ENCODE results near the gene ENTHD1.

ENTHD1 gene

DNA sequence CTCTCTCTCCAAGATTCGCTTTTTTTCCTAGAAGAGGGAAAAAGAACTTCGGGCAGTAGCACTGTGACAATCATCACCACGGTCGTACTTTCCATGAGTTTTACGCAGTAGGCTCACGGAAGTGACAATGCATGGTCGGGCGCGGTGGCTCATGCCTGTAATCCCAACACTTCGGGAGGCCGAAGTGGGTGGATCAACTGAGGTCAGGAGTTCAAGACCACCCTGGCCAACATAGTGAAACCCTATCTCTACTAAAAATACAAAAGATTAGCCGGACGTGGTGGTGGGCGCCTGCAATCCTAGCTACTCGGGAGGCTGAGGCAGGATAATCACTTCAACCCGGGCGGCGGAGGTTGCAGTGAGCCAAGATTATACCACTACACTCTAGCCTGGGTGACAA lies 30.7 kb upstream of the ENTHD1 start:
- H3K4me1 ChIP-seq (ENCODE audit: control insufficient read depth, insufficient read depth, low read length, unreplicated experiment) = no peaks in the 10 kb centered on the region
- H3K27me3 ChIP-seq (ENCODE audit: insufficient read depth, low read length) = peaks cover 88% of the 10 kb centered on the region
- no peaks in the 10 kb centered on the region for H3K36me3 ChIP-seq (ENCODE audit: insufficient read depth, low read length)
- H3K4me3 ChIP-seq (ENCODE audit: low read depth, low read length) = no peak overlapping the region
- H3K79me2 ChIP-seq (ENCODE audit: control insufficient read depth, insufficient read depth, low read length, unreplicated experiment) = no peaks in the 10 kb centered on the region
- no peak overlapping the region for H3K27ac ChIP-seq (ENCODE audit: low read depth, low read length)
- no peak overlapping the region for H2AFZ ChIP-seq (ENCODE audit: low read length, unreplicated experiment)

DNA sequence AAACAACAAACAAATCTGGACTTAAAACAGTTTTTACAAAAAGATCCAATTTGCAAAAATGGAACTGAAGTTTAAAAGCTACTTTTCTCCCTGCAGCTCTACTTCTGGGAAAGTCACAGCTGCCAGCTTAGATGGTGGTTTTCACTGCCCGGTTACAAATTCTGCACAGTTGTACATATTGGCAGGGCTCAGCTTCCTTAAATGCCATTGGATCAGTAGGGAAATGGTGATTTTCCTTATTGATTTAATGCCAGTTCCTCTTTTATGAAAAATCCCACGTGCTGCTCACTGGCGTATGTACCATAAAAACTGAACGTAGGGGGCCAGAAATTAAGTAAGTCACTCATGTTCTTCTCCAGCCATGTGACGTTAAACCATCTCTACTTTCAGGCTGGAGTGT lies 30.1 kb upstream of the ENTHD1 start:
- Histone ChIP-seq H3K36me3 (ENCODE audit: insufficient read depth, low read length) (no peaks in the 10 kb centered on the region), H3K79me2 (ENCODE audit: control insufficient read depth, insufficient read depth, low read length, unreplicated experiment) (no peaks in the 10 kb centered on the region), H3K27ac (ENCODE audit: low read depth, low read length) (no peak overlapping the region), H3K4me1 (ENCODE audit: control insufficient read depth, insufficient read depth, low read length, unreplicated experiment) (no peaks in the 10 kb centered on the region), H2AFZ (ENCODE audit: low read length, unreplicated experiment) (no peak overlapping the region), H3K4me3 (ENCODE audit: low read depth, low read length) (no peak overlapping the region), H3K27me3 (ENCODE audit: insufficient read depth, low read length) (peaks cover 87% of the 10 kb centered on the region)

DNA sequence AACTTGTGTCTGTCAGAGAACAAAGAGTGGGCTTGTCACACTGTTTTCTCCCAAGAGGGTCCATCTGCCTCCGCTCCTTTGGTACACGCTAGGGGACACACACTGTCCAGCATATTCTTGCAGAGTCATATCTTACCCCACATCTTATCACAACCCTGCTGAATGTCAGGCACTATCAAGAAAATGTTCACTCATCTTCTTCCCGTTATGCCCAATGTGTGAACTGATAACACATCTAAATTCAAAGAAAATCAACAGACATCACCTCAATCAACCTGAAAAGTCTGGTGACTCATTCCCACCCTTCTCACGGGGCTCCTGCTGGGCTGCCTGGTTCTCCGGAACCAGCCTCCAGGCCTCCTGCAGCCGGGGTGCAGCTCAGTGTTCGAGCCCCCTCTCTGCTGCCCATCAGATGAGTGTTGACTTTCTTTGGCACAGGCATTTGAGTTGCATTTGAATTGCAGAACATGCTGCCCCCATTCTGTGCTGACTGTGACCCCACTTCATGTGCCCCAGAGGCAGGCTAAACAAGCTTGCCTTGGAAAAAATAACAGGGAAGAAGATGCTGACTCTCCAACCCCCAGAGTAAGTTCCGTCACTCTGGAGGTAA lies 26.7 kb upstream of the ENTHD1 start:
- no peak overlapping the region for H3K27ac ChIP-seq (ENCODE audit: low read depth, low read length)

DNA sequence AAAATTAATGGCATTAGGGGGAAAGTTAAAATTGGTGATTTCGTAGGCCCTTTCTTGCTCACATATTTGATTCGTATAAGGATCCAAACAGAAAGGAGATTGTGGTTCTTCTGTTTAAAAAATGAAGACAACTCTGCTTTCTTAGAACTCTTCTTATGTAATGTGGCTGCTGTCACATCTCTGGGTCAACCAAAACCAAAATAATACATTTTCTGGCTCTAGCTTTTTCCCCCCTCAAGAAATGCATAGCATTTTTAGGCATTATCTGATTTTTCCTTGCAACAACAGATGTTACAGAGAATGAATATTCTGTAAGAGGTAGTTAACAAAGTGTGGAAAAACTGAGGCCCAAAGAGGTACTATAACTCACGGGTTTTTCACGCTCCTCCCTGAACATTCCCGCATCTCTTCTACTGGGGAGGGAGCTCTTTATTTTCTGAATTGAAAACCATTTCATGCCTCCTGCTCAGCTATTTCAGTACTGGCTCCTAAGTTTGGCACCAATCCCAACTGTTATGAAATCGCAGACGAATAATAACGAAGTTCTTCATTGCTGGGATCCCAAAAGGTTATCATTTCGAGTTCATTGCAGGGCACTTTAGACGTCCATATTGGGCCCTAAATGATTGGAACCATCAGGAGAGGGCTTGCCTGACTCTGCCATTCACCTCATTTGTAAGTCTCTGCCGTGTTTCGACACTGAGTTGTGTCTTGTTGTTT lies 24.4 kb upstream of the ENTHD1 start:
- H2AFZ ChIP-seq (ENCODE audit: low read length, unreplicated experiment) = no peak overlapping the region
- no peak overlapping the region for H3K27ac ChIP-seq (ENCODE audit: low read depth, low read length)
- H3K36me3 ChIP-seq (ENCODE audit: insufficient read depth, low read length) = no peaks in the 10 kb centered on the region
- H3K27me3 ChIP-seq (ENCODE audit: insufficient read depth, low read length) = peaks cover 79% of the 10 kb centered on the region
- no peaks in the 10 kb centered on the region for H3K4me1 ChIP-seq (ENCODE audit: control insufficient read depth, insufficient read depth, low read length, unreplicated experiment)
- H3K4me3 ChIP-seq (ENCODE audit: low read depth, low read length) = no peak overlapping the region
- no peaks in the 10 kb centered on the region for H3K79me2 ChIP-seq (ENCODE audit: control insufficient read depth, insufficient read depth, low read length, unreplicated experiment)

More for the DNA sequence above, 26.7 kb upstream of the ENTHD1 start:
- Histone ChIP-seq H3K27me3 (ENCODE audit: insufficient read depth, low read length) (peaks cover 87% of the 10 kb centered on the region), H3K36me3 (ENCODE audit: insufficient read depth, low read length) (no peaks in the 10 kb centered on the region), H3K4me3 (ENCODE audit: low read depth, low read length) (no peak overlapping the region), H2AFZ (ENCODE audit: low read length, unreplicated experiment) (no peak overlapping the region), H3K4me1 (ENCODE audit: control insufficient read depth, insufficient read depth, low read length, unreplicated experiment) (no peaks in the 10 kb centered on the region), H3K79me2 (ENCODE audit: control insufficient read depth, insufficient read depth, low read length, unreplicated experiment) (no peaks in the 10 kb centered on the region)

DNA sequence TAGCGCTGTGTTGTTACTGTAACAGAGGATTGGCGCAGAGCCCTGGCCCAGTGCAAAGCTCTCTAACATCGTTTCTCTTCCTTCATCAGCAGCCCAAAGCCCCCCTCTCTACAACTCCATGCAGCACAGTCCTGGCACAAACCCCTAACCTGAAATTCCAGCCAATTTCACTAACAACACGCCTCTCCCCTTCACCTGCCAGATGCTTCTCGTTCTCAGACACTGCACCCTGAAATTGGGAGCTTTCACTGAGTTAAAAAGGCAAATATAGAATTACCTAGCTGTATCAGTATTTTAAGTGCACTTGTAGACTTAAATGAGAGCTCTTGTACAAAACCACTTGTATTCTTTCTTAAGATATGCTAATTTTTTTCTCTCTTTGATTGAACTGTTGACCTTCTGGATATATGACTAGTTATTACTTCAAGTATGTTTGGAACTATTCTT lies 23.7 kb upstream of the ENTHD1 start:
- Histone ChIP-seq H3K27ac (ENCODE audit: low read depth, low read length) (no peak overlapping the region), H2AFZ (ENCODE audit: low read length, unreplicated experiment) (no peak overlapping the region), H3K27me3 (ENCODE audit: insufficient read depth, low read length) (peaks cover 78% of the 10 kb centered on the region), H3K36me3 (ENCODE audit: insufficient read depth, low read length) (no peaks in the 10 kb centered on the region), H3K4me1 (ENCODE audit: control insufficient read depth, insufficient read depth, low read length, unreplicated experiment) (no peaks in the 10 kb centered on the region), H3K4me3 (ENCODE audit: low read depth, low read length) (no peak overlapping the region), H3K79me2 (ENCODE audit: control insufficient read depth, insufficient read depth, low read length, unreplicated experiment) (no peaks in the 10 kb centered on the region)

DNA sequence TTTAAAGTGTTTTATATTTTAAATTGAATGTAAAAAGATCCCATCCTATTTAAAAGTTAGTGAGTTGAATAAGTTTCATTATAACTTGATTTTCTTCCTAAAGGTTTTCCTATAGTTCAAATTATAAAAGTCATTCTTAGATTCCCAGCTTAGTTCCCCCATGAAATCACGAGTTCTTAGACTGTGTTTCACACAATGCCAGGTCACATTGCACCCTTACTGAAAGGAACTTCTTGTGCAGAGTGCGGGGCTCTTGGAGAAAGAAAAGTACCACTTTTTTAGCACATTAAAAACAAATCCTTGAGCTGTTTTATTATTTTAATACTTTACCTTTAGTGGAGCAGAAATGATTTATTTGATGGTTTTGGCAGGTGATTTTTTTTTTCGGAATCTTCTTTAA lies 22.9 kb upstream of the ENTHD1 start:
- H3K79me2 ChIP-seq (ENCODE audit: control insufficient read depth, insufficient read depth, low read length, unreplicated experiment) = no peaks in the 10 kb centered on the region
- peaks cover 74% of the 10 kb centered on the region for H3K27me3 ChIP-seq (ENCODE audit: insufficient read depth, low read length)
- H2AFZ ChIP-seq (ENCODE audit: low read length, unreplicated experiment) = no peak overlapping the region
- no peak overlapping the region for H3K27ac ChIP-seq (ENCODE audit: low read depth, low read length)
- H3K4me3 ChIP-seq (ENCODE audit: low read depth, low read length) = no peak overlapping the region
- H3K4me1 ChIP-seq (ENCODE audit: control insufficient read depth, insufficient read depth, low read length, unreplicated experiment) = no peaks in the 10 kb centered on the region
- no peaks in the 10 kb centered on the region for H3K36me3 ChIP-seq (ENCODE audit: insufficient read depth, low read length)

DNA sequence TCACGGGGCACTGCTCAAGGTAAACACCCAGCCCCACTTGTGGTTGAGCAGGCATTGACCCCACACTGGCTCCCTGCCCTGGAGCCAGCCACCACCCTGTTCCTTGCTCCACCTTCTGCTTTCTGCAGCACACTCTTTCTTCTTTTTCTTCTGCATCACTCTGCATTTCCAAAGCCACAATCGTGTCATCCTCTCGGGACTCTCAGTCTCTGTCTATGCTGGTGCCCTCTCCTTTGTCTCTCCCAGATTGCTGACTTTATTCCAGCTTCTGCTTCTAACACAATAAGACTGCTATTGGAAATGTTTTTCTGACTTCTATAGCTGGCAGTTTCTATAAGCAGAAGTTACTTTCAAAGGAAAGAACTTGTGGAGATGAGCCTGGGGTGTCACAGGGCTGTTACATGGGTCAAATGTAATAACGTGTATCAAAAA lies 21.8 kb upstream of the ENTHD1 start:
- no peaks in the 10 kb centered on the region for H3K4me1 ChIP-seq (ENCODE audit: control insufficient read depth, insufficient read depth, low read length, unreplicated experiment)
- H3K4me3 ChIP-seq (ENCODE audit: low read depth, low read length) = no peak overlapping the region
- no peak overlapping the region for H2AFZ ChIP-seq (ENCODE audit: low read length, unreplicated experiment)
- H3K27ac ChIP-seq (ENCODE audit: low read depth, low read length) = no peak overlapping the region
- peaks cover 63% of the 10 kb centered on the region for H3K27me3 ChIP-seq (ENCODE audit: insufficient read depth, low read length)
- no peaks in the 10 kb centered on the region for H3K79me2 ChIP-seq (ENCODE audit: control insufficient read depth, insufficient read depth, low read length, unreplicated experiment)
- H3K36me3 ChIP-seq (ENCODE audit: insufficient read depth, low read length) = no peaks in the 10 kb centered on the region

DNA sequence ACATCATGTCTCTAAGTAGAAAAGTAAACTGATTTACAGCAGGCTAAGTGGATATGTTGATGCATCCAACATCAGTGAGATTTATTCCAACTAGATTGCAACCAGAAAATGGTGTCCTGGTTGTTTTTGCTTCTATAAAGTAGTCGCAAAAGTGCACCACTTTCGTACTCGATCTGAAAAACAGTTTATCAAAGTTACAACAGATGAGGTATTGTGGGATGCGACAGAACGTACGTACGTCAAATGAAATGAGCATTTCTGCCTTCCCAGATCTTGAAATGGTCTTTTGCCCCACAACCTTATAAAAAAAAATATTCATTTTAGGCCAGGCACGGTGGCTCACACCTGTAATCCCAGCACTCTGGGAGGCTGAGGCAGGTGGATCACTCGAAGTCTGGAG lies 21.0 kb upstream of the ENTHD1 start:
- no peak overlapping the region for H3K4me3 ChIP-seq (ENCODE audit: low read depth, low read length)
- H3K36me3 ChIP-seq (ENCODE audit: insufficient read depth, low read length) = no peaks in the 10 kb centered on the region
- no peaks in the 10 kb centered on the region for H3K79me2 ChIP-seq (ENCODE audit: control insufficient read depth, insufficient read depth, low read length, unreplicated experiment)
- no peaks in the 10 kb centered on the region for H3K4me1 ChIP-seq (ENCODE audit: control insufficient read depth, insufficient read depth, low read length, unreplicated experiment)
- H3K27ac ChIP-seq (ENCODE audit: low read depth, low read length) = no peak overlapping the region
- peaks cover 57% of the 10 kb centered on the region for H3K27me3 ChIP-seq (ENCODE audit: insufficient read depth, low read length)
- H2AFZ ChIP-seq (ENCODE audit: low read length, unreplicated experiment) = no peak overlapping the region

DNA sequence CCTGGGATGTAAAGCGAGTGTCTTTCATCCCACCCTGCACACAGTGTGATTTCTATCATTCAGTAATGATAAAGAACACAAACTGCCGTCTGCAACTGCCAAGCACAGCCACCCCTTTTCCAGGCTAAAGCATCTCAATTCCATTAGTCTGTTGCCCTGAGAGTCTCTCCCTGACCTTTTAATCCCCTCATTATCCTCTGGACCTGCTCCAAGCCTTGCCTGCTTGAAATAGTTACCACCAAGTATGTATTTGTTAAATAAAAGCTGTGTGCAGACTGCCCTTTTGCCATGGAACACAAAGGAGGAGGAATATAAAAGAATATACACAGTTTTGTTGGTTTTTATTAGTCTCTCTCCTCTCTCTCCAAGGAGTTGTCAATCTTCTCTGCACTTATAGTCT lies 20.3 kb upstream of the ENTHD1 start:
- no peaks in the 10 kb centered on the region for H3K79me2 ChIP-seq (ENCODE audit: control insufficient read depth, insufficient read depth, low read length, unreplicated experiment)
- H3K27me3 ChIP-seq (ENCODE audit: insufficient read depth, low read length) = peaks cover 51% of the 10 kb centered on the region
- H3K36me3 ChIP-seq (ENCODE audit: insufficient read depth, low read length) = no peaks in the 10 kb centered on the region
- H3K27ac ChIP-seq (ENCODE audit: low read depth, low read length) = no peak overlapping the region
- H3K4me1 ChIP-seq (ENCODE audit: control insufficient read depth, insufficient read depth, low read length, unreplicated experiment) = no peaks in the 10 kb centered on the region
- no peak overlapping the region for H2AFZ ChIP-seq (ENCODE audit: low read length, unreplicated experiment)
- no peak overlapping the region for H3K4me3 ChIP-seq (ENCODE audit: low read depth, low read length)

DNA sequence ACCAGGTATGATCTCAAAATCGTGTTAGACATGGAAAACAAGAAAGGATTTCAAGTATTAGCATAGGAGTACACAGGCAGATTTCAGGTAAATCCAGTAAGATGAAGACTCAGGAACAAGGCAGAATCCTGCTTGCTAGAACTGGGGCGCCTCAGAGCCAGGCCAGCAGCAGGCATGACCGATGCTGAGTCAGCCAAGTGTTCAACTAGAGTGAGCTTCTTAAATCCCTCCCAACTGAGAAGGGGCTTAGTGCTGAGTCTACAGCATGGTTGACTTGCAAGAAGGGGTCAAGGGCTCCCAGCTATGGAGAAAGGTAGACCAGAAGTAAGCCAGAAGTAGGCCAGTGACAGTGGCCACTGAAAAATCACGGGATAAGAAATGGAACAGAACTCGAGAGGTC lies 19.8 kb upstream of the ENTHD1 start:
- Histone ChIP-seq H3K4me1 (ENCODE audit: control insufficient read depth, insufficient read depth, low read length, unreplicated experiment) (no peaks in the 10 kb centered on the region), H3K79me2 (ENCODE audit: control insufficient read depth, insufficient read depth, low read length, unreplicated experiment) (no peaks in the 10 kb centered on the region), H3K36me3 (ENCODE audit: insufficient read depth, low read length) (no peaks in the 10 kb centered on the region), H2AFZ (ENCODE audit: low read length, unreplicated experiment) (no peak overlapping the region), H3K4me3 (ENCODE audit: low read depth, low read length) (no peak overlapping the region), H3K27me3 (ENCODE audit: insufficient read depth, low read length) (peaks cover 50% of the 10 kb centered on the region), H3K27ac (ENCODE audit: low read depth, low read length) (no peak overlapping the region)
